Liver (tissue), 9 donors: Measurements from ENCODE around the gene RPS5. TPM values are rescaled to one million over a fixed set of nuclear protein-coding genes. Genes with fewer than 3 reads are reported as not detected.

Source experiments
- DNase-seq: peaks from one replicate; pipeline ENCODE4 v3.0.0-alpha.2; 2017; ENCODE audit warnings: low spot score
- H3K27ac ChIP-seq, 2 donors: one replicate each; pipeline ENCODE4 v1.7.0; 2013; ENCODE audit warnings: inconsistent platforms in 2 of 2, low read length in 2 of 2, control low read depth in 1 of 2, low read depth in 1 of 2, mild to moderate bottlenecking in 1 of 2
- H3K27me3 ChIP-seq, 4 donors: one replicate each; pipeline versions ENCODE4 v1.6.1 to v1.7.0; 2013; ENCODE audit warnings: low read length in 3 of 4, inconsistent platforms in 1 of 4, mild to moderate bottlenecking in 1 of 4, moderate library complexity in 1 of 4; ENCODE audit not compliant: control insufficient read depth in 4 of 4, insufficient read depth in 4 of 4
- H3K36me3 ChIP-seq, 4 donors: one replicate each; pipeline versions ENCODE4 v1.6.1 to v1.7.0; 2013; ENCODE audit warnings: low read length in 3 of 4, mild to moderate bottlenecking in 3 of 4, low read depth in 1 of 4, moderate library complexity in 1 of 4; ENCODE audit not compliant: control insufficient read depth in 4 of 4, insufficient read depth in 3 of 4
- H3K4me1 ChIP-seq, 4 donors: one replicate each; pipeline versions ENCODE4 v1.6.1 to v1.7.0; 2013; ENCODE audit warnings: low read length in 3 of 4, mild to moderate bottlenecking in 3 of 4, moderate library complexity in 1 of 4; ENCODE audit not compliant: control insufficient read depth in 4 of 4, insufficient read depth in 4 of 4
- H3K4me3 ChIP-seq, 3 donors: one replicate each; pipeline versions ENCODE4 v1.6.1 to v1.7.0; 2013; ENCODE audit warnings: low read length in 3 of 3, control low read depth in 1 of 3, low read depth in 1 of 3, mild to moderate bottlenecking in 1 of 3
- H3K9ac ChIP-seq, 2 donors: one replicate each; pipeline ENCODE4 v1.7.0; 2013; ENCODE audit warnings: low read length in 2 of 2, mild to moderate bottlenecking in 2 of 2, moderate library complexity in 2 of 2, control low read depth in 1 of 2, low read depth in 1 of 2
- H3K9me3 ChIP-seq, 4 donors: one replicate each; pipeline versions ENCODE4 v1.6.1 to v1.7.0; 2013; ENCODE audit warnings: low read length in 3 of 4; ENCODE audit not compliant: control insufficient read depth in 4 of 4
- EGR1 ChIP-seq, 2 donors: IDR thresholded peaks; 2 replicates each; pipeline ENCODE4 v1.6.1; 2016 to 2018; ENCODE audit warnings: antibody characterized with exemption in 2 of 2, low read depth in 2 of 2
- FOXA1 ChIP-seq: IDR thresholded peaks from 2 replicates; pipeline ENCODE4 v1.6.1; 2016; ENCODE audit warnings: antibody characterized with exemption
- FOXA2 ChIP-seq: IDR thresholded peaks from 2 replicates; pipeline ENCODE4 v1.6.1; 2016; ENCODE audit warnings: antibody characterized with exemption
- GABPA ChIP-seq, 2 donors: IDR thresholded peaks in 1 of 2; conservative IDR thresholded peaks in 1 of 2; 2 replicates each; pipeline ENCODE4 v1.6.1; 2016; ENCODE audit warnings: antibody characterized with exemption in 2 of 2, mild to moderate bottlenecking in 1 of 2, moderate library complexity in 1 of 2
- HNF4A ChIP-seq, 2 donors: conservative IDR thresholded peaks; 2 replicates each; pipeline ENCODE4 v1.6.1; 2016; ENCODE audit warnings: antibody characterized with exemption in 2 of 2, mild to moderate bottlenecking in 2 of 2
- HNF4G ChIP-seq: IDR thresholded peaks from 2 replicates; pipeline ENCODE4 v1.6.1; 2016; ENCODE audit warnings: antibody characterized with exemption
- JUND ChIP-seq, 2 donors: IDR thresholded peaks; 2 replicates each; pipeline ENCODE4 v1.6.1; 2016; ENCODE audit warnings: antibody characterized with exemption in 2 of 2
- RXRA ChIP-seq, 2 donors: IDR thresholded peaks; 2 replicates each; pipeline ENCODE4 v1.6.1; 2017 to 2018; ENCODE audit warnings: antibody characterized with exemption in 2 of 2, mild to moderate bottlenecking in 1 of 2
- SP1 ChIP-seq: IDR thresholded peaks from 2 replicates; pipeline ENCODE4 v1.6.1; 2018; ENCODE audit warnings: antibody characterized with exemption, mild to moderate bottlenecking
- TAF1 ChIP-seq: conservative IDR thresholded peaks from 2 replicates; pipeline ENCODE4 v1.6.1; 2016; ENCODE audit warnings: antibody characterized with exemption, mild to moderate bottlenecking
- YY1 ChIP-seq: IDR thresholded peaks from 2 replicates; pipeline ENCODE4 v1.6.1; 2016; ENCODE audit warnings: antibody characterized with exemption, mild to moderate bottlenecking
- WGBS: extraction: QIAGEN DNeasy Blood & Tissue Kit; methylation state at CpG from one replicate; pipeline ENCODE4 v1.1.7; 2013; 5-methylcytosine and 5-hydroxymethylcytosine counted together
- polyA plus RNA-seq, 2 donors: library from polyadenylated mRNA; stranded (reverse) in 1 of 2; unstranded in 1 of 2; fragments of 200-250 nt in 1 of 2; fragments of >200 nt in 1 of 2; fragmentation: Nextera tagmentation in 1 of 2; extraction: Ambion mirVana in 1 of 2; gene quantifications; one replicate each; pipeline versions ENCODE4 v1.2.1 to v1.2.3, GENCODE V29; 2013 to 2015
- total RNA-seq, 2 donors: library from RNA; depleted of rRNA; stranded (reverse); fragments of >200 nt; gene quantifications; one replicate each; pipeline ENCODE4 v1.2.3, GENCODE V29; 2014
- TF ChIP-seq, protein P1 (sequence below): IDR thresholded peaks from 2 replicates; pipeline ENCODE4 v1.6.1; 2016; ENCODE audit warnings: antibody characterized with exemption
- TF ChIP-seq, protein P2 (sequence below): IDR thresholded peaks from 2 replicates; pipeline ENCODE4 v1.6.1; 2016; ENCODE audit warnings: antibody characterized with exemption
- TF ChIP-seq, protein P3 (sequence below): IDR thresholded peaks from 2 replicates; pipeline ENCODE4 v1.6.1; 2016; ENCODE audit warnings: antibody characterized with exemption, mild to moderate bottlenecking
- TF ChIP-seq, protein P4 (sequence below): fragments of 150-350 bp; IDR thresholded peaks from 2 replicates; pipeline ENCODE4 v1.5.1; 2017; ENCODE audit warnings: improper control_type of control experiment, low read depth, low read length; ENCODE audit not compliant: missing input control
- TF ChIP-seq, protein P5 (sequence below): IDR thresholded peaks from 2 replicates; pipeline ENCODE4 v1.6.1; 2016; ENCODE audit warnings: antibody characterized with exemption
- donor health status: healthy.
- donor health status: healthy.
- donor health status: healthy.
- donor health status: healthy.
- donor health status: healthy.

The RPS5 gene
- total and polyA plus RNA-seq, 4 donors = 229 to 1,403 (median 628) TPM

DNA sequence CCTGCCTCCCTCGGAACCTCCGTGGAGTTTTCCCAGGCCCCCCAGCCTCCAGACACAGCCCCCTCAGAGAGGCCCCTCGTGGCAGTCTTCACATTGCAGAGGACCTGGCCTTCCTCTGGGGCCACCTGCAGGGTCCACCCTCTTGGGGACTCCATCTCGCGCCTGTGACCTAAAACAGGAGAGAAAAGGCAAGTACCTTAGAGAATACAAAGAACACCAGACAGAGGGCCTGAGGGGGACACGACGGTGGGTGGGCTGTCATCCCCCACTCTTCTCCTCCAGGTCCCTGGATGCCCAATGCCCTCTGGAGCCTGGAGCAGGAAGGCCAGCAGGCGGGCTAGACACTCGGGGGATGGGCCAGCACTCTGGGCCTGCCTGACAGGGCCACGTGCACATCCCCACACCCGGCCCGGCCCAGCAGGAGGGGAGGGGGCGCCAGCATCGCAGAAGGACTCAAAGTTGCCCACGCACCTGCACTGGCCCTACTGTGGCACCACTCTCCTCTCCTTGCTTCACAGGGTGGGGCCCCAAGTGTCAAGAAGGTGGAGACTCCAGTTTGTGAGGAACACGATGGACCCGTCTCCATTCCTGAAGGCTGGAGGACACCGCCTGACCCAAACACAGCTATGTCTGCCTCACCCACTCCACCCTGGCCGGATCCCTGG is 29.5 kb upstream of the RPS5 start (continued):
- TF ChIP-seq, protein P1, sequence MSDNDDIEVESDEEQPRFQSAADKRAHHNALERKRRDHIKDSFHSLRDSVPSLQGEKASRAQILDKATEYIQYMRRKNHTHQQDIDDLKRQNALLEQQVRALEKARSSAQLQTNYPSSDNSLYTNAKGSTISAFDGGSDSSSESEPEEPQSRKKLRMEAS = no peak

DNA sequence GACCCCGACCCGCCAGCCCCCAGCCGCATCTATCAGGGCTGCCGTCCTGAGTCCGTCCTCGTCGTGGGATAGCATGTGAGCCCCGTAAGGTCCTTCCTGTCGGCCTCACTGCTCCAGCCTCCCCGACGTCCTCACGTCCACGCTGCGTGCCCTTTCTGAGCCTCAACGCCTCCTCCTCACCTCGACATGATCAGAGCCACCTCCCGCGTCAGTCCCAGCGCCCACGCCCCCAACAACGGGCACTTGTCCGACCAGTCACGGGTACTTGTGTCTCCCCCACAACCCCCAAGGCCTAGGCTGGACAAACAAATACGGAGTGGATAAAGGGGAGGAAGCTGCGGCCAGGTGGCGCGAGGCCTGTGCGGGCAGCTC is 25.2 kb upstream of the RPS5 start:
- Histone ChIP-seq H3K4me3 (peak overlapping the region; percentile 56 to 79 (median 78)), H3K27ac (peak overlapping the region; percentile 88 to 91), H3K27me3 (no peaks in the 10 kb centered on the region), H3K9ac (peak overlapping the region; percentile 66 to 86), H3K9me3 (no peaks in the 10 kb centered on the region), H3K4me1 (peaks cover 3 to 14% (median 7%) of the 10 kb centered on the region in 4 donors), H3K36me3 (no peaks in the 10 kb centered on the region)
- TF ChIP-seq, protein P2, sequence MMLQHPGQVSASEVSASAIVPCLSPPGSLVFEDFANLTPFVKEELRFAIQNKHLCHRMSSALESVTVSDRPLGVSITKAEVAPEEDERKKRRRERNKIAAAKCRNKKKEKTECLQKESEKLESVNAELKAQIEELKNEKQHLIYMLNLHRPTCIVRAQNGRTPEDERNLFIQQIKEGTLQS = no peak
- TF ChIP-seq YY1 (no peak), SP1 (no peak), TAF1 (no peak), FOXA2 (no peak), HNF4A (conservative IDR thresholded peaks at IDR 0.05) (no peak), JUND (IDR thresholded peaks at IDR 0.05) (no peak), FOXA1 (no peak)
- TF ChIP-seq, protein P3, sequence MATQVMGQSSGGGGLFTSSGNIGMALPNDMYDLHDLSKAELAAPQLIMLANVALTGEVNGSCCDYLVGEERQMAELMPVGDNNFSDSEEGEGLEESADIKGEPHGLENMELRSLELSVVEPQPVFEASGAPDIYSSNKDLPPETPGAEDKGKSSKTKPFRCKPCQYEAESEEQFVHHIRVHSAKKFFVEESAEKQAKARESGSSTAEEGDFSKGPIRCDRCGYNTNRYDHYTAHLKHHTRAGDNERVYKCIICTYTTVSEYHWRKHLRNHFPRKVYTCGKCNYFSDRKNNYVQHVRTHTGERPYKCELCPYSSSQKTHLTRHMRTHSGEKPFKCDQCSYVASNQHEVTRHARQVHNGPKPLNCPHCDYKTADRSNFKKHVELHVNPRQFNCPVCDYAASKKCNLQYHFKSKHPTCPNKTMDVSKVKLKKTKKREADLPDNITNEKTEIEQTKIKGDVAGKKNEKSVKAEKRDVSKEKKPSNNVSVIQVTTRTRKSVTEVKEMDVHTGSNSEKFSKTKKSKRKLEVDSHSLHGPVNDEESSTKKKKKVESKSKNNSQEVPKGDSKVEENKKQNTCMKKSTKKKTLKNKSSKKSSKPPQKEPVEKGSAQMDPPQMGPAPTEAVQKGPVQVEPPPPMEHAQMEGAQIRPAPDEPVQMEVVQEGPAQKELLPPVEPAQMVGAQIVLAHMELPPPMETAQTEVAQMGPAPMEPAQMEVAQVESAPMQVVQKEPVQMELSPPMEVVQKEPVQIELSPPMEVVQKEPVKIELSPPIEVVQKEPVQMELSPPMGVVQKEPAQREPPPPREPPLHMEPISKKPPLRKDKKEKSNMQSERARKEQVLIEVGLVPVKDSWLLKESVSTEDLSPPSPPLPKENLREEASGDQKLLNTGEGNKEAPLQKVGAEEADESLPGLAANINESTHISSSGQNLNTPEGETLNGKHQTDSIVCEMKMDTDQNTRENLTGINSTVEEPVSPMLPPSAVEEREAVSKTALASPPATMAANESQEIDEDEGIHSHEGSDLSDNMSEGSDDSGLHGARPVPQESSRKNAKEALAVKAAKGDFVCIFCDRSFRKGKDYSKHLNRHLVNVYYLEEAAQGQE = no peak
- TF ChIP-seq, protein P4, sequence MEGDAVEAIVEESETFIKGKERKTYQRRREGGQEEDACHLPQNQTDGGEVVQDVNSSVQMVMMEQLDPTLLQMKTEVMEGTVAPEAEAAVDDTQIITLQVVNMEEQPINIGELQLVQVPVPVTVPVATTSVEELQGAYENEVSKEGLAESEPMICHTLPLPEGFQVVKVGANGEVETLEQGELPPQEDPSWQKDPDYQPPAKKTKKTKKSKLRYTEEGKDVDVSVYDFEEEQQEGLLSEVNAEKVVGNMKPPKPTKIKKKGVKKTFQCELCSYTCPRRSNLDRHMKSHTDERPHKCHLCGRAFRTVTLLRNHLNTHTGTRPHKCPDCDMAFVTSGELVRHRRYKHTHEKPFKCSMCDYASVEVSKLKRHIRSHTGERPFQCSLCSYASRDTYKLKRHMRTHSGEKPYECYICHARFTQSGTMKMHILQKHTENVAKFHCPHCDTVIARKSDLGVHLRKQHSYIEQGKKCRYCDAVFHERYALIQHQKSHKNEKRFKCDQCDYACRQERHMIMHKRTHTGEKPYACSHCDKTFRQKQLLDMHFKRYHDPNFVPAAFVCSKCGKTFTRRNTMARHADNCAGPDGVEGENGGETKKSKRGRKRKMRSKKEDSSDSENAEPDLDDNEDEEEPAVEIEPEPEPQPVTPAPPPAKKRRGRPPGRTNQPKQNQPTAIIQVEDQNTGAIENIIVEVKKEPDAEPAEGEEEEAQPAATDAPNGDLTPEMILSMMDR = no peak
- no peak for DNase-seq
- 7% methylated on average over 28 of the region's 28 CpGs for WGBS

DNA sequence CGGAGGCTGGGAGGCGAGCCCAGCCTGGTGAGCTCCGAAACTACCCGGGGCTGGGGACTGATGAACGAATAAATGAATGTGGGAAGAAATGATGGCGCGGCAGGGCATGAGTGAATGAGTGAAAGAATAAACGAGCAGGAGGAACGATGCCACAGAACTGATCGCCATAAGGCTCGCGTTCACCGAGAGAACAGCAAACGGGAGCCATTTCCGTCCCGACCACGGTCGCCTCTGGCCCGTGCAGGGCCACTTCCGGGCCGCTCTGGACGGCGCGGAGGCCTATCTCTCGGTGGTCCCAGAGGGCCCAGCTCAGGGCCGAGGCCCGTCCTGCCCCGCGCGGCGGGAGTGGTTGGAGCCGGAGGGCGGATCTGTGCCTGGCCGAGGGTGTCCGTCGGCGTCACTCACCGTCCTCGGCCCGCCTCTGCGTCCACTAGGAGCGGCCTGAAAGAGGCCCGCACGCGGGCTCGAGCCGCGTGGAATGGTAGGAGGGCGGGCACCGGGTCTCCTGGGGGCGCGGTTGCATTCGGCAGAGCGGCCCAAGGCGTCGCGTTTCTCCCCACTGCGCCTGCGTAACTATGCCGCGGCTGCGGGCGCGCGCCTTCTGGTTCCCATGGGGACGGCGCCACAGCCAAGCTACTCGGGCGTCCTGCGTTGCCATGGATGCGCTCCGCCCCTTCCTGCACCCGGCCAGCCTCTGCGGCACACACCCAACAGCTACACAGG is 24.6 kb upstream of the RPS5 start, which contains the start of gene ZNF497:
ZNF497 (minus strand) TSS at position 480 of the 723 bp plus-strand sequence. CDS start 5,116 bp downstream, outside the sequence.
- H3K27me3 ChIP-seq = no peaks in the 10 kb centered on the region
- H3K9me3 ChIP-seq = no peaks in the 10 kb centered on the region
- peak; percentile 97 for DNase-seq
- peak within 1 kb of the TSS; percentile 88 to 91 for H3K27ac ChIP-seq
- H3K36me3 ChIP-seq = no peaks in the 10 kb centered on the region
- peak within 1 kb of the TSS; percentile 66 to 86 for H3K9ac ChIP-seq
- H3K4me3 ChIP-seq = peak within 1 kb of the TSS; percentile 56 to 79 (median 78)
- under 1% methylated on average over 74 of the region's 74 CpGs for WGBS
- peaks cover 3 to 11% (median 7%) of the 10 kb centered on the region in 4 donors for H3K4me1 ChIP-seq
- no peak for TF ChIP-seq RXRA (IDR thresholded peaks at IDR 0.05)
- TF ChIP-seq EGR1 (IDR thresholded peaks at IDR 0.05; ENCODE audit: low read depth in 2 of 2) = peak in 1 of 2 donors; percentile 0
- no peak for TF ChIP-seq HNF4G
- TF ChIP-seq, protein P1 = peak; percentile 35
- TF ChIP-seq HNF4A (conservative IDR thresholded peaks at IDR 0.05) = peak in 1 of 2 donors; percentile 2
- peak; percentile 95 for TF ChIP-seq YY1
- TF ChIP-seq GABPA (IDR thresholded peaks at IDR 0.05 in 1 of 2, conservative IDR thresholded peaks at IDR 0.05 in 1 of 2) = peak; percentile 74 to 90
- no peak for TF ChIP-seq FOXA2
- peak; percentile 49 for TF ChIP-seq SP1
- TF ChIP-seq FOXA1 = peak; percentile 19
- peak; percentile 67 for TF ChIP-seq TAF1
- TF ChIP-seq, protein P2 = no peak
- TF ChIP-seq, protein P5, sequence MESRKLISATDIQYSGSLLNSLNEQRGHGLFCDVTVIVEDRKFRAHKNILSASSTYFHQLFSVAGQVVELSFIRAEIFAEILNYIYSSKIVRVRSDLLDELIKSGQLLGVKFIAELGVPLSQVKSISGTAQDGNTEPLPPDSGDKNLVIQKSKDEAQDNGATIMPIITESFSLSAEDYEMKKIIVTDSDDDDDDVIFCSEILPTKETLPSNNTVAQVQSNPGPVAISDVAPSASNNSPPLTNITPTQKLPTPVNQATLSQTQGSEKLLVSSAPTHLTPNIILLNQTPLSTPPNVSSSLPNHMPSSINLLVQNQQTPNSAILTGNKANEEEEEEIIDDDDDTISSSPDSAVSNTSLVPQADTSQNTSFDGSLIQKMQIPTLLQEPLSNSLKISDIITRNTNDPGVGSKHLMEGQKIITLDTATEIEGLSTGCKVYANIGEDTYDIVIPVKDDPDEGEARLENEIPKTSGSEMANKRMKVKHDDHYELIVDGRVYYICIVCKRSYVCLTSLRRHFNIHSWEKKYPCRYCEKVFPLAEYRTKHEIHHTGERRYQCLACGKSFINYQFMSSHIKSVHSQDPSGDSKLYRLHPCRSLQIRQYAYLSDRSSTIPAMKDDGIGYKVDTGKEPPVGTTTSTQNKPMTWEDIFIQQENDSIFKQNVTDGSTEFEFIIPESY = no peak
- TF ChIP-seq, protein P4 = no peak
